COLO668 (cell line): ENCODE results near the gene ZBTB26.
A peak's percentile ranks its signal among the peaks of the same experiment; 100 is the strongest.

Source experiments
- DNase-seq: peaks from one replicate; lab custom pipeline; 2025; ENCODE audit not compliant: unreplicated experiment; lab: John Stamatoyannopoulos, UW

ZBTB26 gene

DNA sequence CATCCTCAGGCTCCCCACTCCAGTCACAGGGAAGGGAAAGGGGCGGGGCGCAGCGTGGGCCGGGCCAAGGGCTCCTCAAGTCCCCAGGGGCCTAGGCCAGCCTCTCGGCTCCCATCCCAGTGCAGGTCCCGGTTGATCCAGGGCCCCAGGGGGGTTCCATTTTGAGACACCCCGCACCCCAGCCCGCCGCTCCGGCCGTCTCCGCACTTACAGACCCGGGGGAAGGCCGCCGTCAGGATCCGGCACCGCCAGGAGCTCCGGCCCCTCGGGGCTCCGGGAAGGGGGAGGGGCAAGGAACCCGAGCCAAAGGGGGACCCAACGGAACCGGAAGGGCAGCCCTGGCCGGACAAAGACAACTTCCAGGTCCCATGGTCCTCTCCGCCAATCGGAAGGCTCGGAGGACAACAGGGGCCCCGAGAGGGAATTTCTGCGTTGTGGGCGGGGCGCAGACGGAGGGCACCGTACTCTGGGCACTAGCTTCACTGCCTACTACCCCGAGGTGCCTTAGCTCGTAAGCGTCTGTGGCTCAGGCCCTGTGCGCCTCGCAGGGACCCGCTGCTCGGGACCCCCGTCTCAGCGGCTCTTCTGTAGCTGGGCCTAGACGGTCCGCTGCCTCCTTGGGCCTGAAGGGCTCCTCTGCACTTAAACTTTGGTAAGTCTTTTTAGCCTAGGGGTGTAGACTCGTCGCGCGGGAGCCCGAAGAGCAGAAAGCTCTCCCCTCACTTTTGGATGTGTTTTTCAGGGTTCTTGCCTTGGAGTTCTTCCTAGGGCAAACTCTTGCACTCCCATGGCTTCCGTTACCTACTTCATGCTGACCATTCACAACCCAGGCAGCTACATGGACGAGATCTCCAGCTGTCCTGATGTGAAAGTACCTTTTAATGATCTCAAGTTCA lies at the start of gene ZBTB26:
Gene ZBTB26 (minus strand): TSS at position 287 of the 896 bp plus-strand sequence. CDS start 11,578 bp downstream, outside the sequence.
- peak; percentile 93 for DNase-seq

DNA sequence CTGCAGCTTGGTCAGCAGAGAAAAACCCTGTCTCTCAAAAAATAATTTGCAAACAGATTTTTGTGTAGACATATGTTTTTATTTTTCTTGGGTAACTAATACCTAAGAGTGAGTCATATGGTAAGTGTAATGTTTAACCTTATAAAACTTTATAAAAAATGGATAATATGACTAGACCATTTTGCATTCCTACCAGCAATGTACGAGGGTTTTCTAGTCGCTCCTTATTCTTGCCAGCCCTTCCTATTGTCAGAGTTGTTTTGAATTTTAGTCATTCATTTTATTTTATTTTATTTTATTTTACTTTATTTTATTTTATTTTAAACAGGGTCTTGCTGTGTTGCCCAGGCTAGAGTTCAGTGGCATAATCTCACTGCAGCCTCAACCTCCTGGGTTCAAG lies 47.3 kb upstream of the ZBTB26 start:
- DNase-seq = no peak

- DNase-seq = no peak
These were observed 43.9 kb upstream of the ZBTB26 start for GRCh38 chr9:122975196-122975595.

DNA sequence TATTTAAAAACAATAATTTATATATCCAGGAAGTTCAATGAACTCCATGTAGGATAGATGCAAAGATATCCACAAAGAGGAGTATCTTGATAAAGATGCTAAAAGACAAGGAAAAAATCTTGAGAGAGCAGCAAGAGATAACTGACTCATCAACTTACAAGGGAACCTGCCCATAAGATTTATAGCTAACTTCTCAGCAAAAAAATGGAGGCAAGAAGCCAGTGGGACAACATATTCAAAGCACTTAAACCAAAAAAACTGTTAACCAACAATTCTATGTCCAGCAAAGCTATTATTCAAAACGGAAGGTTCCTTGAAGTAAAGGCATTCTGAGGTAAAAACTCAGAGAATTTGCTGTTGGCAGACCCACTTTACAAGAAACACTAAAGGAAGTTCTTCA lies 29.8 kb upstream of the ZBTB26 start:
- DNase-seq = no peak

DNA sequence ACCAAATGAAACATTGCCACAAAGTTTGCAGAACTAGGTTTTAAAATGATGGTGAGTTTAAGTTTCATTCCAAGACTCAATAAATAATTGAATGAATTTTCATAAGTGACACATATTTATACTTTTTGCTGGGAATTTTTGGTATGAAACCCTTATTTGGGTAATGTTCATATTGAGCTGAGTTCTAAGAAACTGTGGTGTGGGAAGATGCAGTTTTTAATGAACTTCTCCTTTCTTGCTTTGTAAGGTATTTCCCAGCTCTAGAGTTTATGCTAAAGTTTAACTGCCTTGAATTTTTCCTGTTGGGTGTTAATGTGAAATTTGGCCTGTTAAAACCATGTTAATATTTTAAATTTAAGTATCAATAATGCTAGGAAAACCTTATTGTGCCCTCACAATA lies 24.6 kb upstream of the ZBTB26 start:
- no peak for DNase-seq

GRCh38 chr9:122954253-122954691 lies 23.0 kb upstream of the ZBTB26 start:
- DNase-seq = no peak

GRCh38 chr9:122951056-122951455 lies 19.7 kb upstream of the ZBTB26 start:
- no peak for DNase-seq

DNA sequence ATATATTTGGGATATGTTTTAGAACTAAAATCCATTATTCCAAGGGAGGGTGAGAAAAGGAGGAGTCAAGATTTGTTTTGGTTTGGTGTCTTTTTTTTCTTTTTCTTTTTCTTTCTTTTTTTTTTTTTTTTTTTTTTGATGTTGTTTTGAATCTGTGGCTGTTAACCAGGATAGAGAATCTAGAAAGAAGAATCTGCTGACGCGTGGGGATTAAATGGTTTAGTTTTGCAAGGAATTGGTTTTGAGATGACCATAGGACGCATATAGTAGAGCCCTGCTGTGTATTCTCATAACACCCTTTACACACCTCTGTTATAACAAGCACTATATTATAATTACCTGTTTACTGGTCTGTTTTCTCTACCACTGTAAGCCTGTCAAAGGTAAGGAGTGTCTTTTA lies 19.0 kb upstream of the ZBTB26 start:
- DNase-seq = no peak

GRCh38 chr9:122949696-122950095 lies 18.4 kb upstream of the ZBTB26 start:
- no peak for DNase-seq

DNA sequence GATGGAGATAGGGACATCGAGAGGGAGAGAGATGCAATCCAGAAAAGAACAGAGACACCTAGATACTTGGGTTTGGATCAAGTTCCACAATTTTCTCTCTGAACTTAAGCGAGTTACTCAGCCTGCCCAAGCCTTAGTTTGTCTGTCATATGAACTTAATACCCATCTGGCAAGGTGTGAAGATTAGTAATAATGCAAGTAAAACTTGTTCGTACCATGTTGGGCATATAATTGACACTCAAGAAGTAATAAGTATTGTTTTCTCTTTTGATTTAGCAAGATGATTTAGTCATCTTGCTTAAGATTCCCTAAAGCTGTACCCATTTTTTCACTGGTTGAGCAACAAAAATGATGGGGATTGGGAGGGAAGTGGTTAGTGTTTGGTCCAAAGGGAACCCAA lies 17.0 kb upstream of the ZBTB26 start:
- DNase-seq = no peak

- DNase-seq = no peak
These were observed 15.2 kb upstream of the ZBTB26 start for GRCh38 chr9:122946461-122947005.

DNA sequence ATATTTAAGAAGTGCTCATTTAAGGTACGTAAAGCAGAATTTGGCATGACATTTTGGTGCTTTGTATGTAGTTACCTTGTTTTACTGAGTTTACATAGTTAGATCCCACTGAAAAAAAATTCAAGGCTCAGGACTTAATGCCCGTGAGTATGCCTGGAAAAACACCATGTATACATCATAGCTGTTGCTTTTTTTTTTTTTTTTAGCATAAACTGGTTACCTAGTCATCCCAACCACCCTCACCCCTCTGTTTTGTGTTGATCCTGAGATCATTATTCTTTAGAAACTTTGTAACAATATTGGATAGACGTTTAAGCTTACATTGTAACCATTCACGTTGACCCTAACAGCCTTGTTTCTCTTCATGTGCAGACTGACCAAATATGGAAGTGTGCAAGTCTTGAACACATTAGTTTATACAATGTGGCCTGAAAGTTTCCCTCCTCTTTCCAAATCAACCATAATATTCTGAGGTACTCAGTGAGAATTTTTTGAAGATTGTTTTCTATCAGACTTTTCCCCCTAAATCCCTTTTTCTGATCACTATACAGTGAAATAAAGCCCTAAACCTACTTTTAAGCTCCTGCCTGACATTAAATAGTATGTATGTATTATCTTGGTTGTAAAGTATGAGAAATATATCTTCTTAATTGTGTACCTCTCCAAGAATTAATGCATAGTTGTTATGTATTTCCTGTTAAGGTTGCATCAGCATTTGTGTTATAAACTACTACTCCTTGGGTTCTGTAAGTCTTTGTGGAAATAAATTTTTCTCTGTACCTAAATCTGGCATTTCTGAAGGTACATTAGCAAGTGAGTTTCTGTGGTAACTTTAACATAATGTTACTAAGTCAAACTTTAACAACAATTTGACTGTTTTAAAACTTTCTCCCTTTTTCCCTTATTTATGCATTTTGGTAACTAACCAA lies 13.9 kb upstream of the ZBTB26 start:
- DNase-seq = no peak

- DNase-seq = no peak
These were observed 10.4 kb upstream of the ZBTB26 start for GRCh38 chr9:122941582-122942234.

- peak; percentile 99 for DNase-seq
These were observed 9.7 kb upstream of the ZBTB26 start, which contains the start of gene RABGAP1 for GRCh38 chr9:122940749-122941581. Gene RABGAP1 (plus strand): TSS chr9:122941020. CDS start chr9:122957060, 16,040 bp downstream.

DNA sequence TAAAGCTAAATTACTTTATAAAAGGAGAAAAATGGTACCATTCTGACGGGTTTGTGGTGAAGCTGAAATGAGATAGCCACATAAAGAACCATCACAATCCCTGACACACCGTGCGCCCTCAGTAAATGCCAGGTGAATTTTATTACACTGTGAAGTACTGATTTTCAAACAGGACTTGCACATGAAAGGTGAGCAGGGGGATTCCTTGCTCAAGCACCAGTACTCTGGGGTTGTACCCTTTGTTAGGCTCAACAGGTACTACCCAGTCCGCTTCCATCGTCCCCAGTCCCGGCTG lies 9.1 kb upstream of the ZBTB26 start:
- no peak for DNase-seq

- no peak for DNase-seq
These were observed 8.3 kb upstream of the ZBTB26 start for GRCh38 chr9:122939601-122940000.

- no peak for DNase-seq
These were observed 5.6 kb upstream of the ZBTB26 start for GRCh38 chr9:122936883-122937282.

DNA sequence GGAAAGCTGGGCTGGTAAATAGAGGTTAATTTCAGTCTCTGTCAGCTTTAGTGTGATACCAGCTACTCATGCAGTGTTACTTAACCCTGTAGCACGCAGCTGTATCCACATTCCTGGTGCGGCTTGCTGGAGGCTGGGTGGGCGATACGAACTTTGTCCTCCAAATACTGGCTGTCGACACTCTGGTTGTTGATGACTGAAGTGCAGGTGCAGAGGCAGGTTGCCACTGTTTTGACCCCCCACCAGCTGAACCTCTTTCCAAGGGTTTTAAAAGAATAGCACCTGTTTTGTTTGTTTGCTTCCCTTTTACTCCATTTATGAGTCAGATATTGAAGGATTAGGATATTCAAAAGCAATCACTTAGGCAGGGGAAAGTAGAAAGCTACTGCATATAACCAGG lies 5.2 kb upstream of the ZBTB26 start:
- peak; percentile 50 for DNase-seq

- no peak for DNase-seq
These were observed 629 bp downstream of the ZBTB26 start for GRCh38 chr9:122930541-122931225.
